ENCODE measurements around the gene ELF1. TPM values are rescaled to one million over a fixed set of nuclear protein-coding genes. Genes with fewer than 3 reads are reported as not detected.

Gene ELF1
- total and polyA plus RNA-seq, 8 donors, result 9.4 to 61.6 (median 36.7) TPM

GRCh38 chr13:41008349-41008980, 10.7 kb downstream of the ELF1 start:
- intact Hi-C loops (cut with DNase I), result no loop called here
- Histone ChIP-seq H3K4me1 (peaks cover 52 to 85% (median 65%) of the 10 kb centered on the region in 3 donors), H3K27ac (no peak overlapping the region), H3K9me3 (no peaks in the 10 kb centered on the region), H3K36me3 (no peaks in the 10 kb centered on the region), H3K4me3 (no peak overlapping the region), H3K27me3 (no peaks in the 10 kb centered on the region)
- FAIRE-seq (no peak), ATAC-seq (peak; percentile 63 to 82 (median 76)), DNase-seq (no peak)
- TF ChIP-seq, protein P1, sequence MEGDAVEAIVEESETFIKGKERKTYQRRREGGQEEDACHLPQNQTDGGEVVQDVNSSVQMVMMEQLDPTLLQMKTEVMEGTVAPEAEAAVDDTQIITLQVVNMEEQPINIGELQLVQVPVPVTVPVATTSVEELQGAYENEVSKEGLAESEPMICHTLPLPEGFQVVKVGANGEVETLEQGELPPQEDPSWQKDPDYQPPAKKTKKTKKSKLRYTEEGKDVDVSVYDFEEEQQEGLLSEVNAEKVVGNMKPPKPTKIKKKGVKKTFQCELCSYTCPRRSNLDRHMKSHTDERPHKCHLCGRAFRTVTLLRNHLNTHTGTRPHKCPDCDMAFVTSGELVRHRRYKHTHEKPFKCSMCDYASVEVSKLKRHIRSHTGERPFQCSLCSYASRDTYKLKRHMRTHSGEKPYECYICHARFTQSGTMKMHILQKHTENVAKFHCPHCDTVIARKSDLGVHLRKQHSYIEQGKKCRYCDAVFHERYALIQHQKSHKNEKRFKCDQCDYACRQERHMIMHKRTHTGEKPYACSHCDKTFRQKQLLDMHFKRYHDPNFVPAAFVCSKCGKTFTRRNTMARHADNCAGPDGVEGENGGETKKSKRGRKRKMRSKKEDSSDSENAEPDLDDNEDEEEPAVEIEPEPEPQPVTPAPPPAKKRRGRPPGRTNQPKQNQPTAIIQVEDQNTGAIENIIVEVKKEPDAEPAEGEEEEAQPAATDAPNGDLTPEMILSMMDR (IDR thresholded peaks at IDR 0.05), result no peak
- WGBS, 2 donors, result 37 to 46% methylated on average over 2 of the region's 2 CpGs

GRCh38 chr13:41007744-41008128, 11.4 kb downstream of the ELF1 start:
- H3K36me3 ChIP-seq, result no peaks in the 10 kb centered on the region
- FAIRE-seq, result no peak
- H3K9me3 ChIP-seq, result no peaks in the 10 kb centered on the region
- intact Hi-C loops (cut with DNase I), result no loop called here
- DNase-seq, result no peak
- TF ChIP-seq, protein P1 (IDR thresholded peaks at IDR 0.05), result no peak
- no peak overlapping the region for H3K4me3 ChIP-seq
- peak in 3 of 4 donors; percentile 41 to 59 (median 45) for ATAC-seq
- WGBS, 2 donors, result 76 to 77% methylated on average over 3 of the region's 3 CpGs
- H3K27me3 ChIP-seq, result no peaks in the 10 kb centered on the region
- peaks cover 56 to 92% (median 72%) of the 10 kb centered on the region in 3 donors for H3K4me1 ChIP-seq
- no peak overlapping the region for H3K27ac ChIP-seq

GRCh38 chr13:41006978-41007743, 12.0 kb downstream of the ELF1 start:
- DNase-seq (no peak), FAIRE-seq (no peak), ATAC-seq (peak in 3 of 4 donors; percentile 33 to 51 (median 35))
- intact Hi-C loops (cut with DNase I), result no loop called here
- Histone ChIP-seq H3K4me3 (no peak overlapping the region), H3K9me3 (no peaks in the 10 kb centered on the region), H3K27me3 (no peaks in the 10 kb centered on the region), H3K4me1 (peaks cover 60 to 92% (median 78%) of the 10 kb centered on the region in 3 donors), H3K27ac (no peak overlapping the region), H3K36me3 (no peaks in the 10 kb centered on the region)
- WGBS, 2 donors, result 64 to 75% methylated on average over 6 of the region's 6 CpGs
- TF ChIP-seq, protein P1 (IDR thresholded peaks at IDR 0.05), result no peak

DNA sequence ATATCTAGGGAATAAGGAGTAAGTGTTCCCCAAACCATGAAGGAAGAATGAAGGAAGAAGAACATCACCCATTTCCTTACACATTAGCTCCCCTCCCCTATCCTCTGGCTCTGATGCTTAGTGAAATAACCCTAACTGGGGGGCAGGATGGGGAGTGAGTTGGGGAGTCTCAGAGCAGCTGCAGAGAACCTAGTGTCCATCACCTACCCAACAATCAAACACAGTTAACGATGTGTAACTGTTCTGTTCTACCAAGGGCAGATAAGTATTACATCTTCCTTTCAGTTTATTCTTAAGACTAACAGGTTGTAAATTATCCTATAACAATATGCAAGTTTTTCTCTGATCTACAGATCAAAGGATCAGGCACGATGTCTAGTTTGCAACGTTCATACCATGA, 12.8 kb downstream of the ELF1 start:
- 36 to 43% methylated on average over 3 of the region's 3 CpGs for WGBS, 2 donors
- intact Hi-C loops (cut with DNase I), result no loop called here
- Histone ChIP-seq H3K9me3 (no peaks in the 10 kb centered on the region), H3K4me1 (peaks cover 60 to 92% (median 83%) of the 10 kb centered on the region in 3 donors), H3K27me3 (no peaks in the 10 kb centered on the region), H3K27ac (peak overlapping the region in 2 of 4 donors; percentile 20 to 30), H3K4me3 (no peak overlapping the region), H3K36me3 (no peaks in the 10 kb centered on the region)
- TF ChIP-seq, protein P1 (IDR thresholded peaks at IDR 0.05), result no peak
- no peak for FAIRE-seq
- no peak for ATAC-seq
- no peak for DNase-seq

DNA sequence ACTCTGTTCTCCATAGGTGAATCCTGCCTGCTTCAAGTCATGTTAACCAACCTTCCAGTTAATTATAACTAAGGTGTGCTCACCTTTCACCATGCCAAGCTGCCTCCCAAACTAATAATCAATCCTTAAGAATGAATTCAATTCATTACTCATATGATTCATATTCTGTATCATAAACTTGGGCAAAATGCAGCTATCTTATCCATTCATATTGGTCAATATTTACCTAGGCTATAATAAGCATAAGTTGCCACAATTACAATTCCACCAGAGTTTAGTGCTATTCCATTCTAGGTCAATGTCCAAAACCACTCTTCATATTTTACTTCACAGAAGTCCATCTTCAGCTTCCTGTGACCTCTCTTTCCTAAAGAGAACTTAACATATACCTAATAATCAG, 13.4 kb downstream of the ELF1 start:
- Histone ChIP-seq H3K4me1 (peaks cover 57 to 87% (median 78%) of the 10 kb centered on the region in 3 donors), H3K36me3 (no peaks in the 10 kb centered on the region), H3K27ac (peak overlapping the region in 2 of 4 donors; percentile 20 to 30), H3K9me3 (no peaks in the 10 kb centered on the region), H3K27me3 (no peaks in the 10 kb centered on the region), H3K4me3 (no peak overlapping the region)
- peak in 3 of 4 donors; percentile 11 to 67 (median 57) for ATAC-seq
- no peak for DNase-seq
- FAIRE-seq, result no peak
- intact Hi-C loops (cut with DNase I), result no loop called here
- TF ChIP-seq, protein P1 (IDR thresholded peaks at IDR 0.05), result no peak
